HG02884 (cell line): Measurements from ENCODE around the gene ZMPSTE24.
"Not testable (repeated sequence)": the region's sequence is repeated elsewhere in the genome, so short reads cannot be mapped to it uniquely, and the experiment has no call there.

ENCODE experiments used
- ATAC-seq: cut with Tn5 transposase; IDR thresholded peaks from one replicate; pipeline ENCODE4 v1.9.1; 2021; ENCODE audit warnings: mild to moderate bottlenecking, moderate library complexity; ENCODE audit not compliant: unreplicated experiment

Gene ZMPSTE24

GRCh38 chr1:40316595-40317393, 58.8 kb downstream of the ZMPSTE24 start, which contains the start of gene COL9A2:
Gene COL9A2 (minus strand): TSS chr1:40317286. CDS start chr1:40317197, 89 bp downstream.
- no peak for ATAC-seq

- no peak for ATAC-seq
Measured at GRCh38 chr1:40317394-40318074, 59.5 kb downstream of the ZMPSTE24 start.

DNA sequence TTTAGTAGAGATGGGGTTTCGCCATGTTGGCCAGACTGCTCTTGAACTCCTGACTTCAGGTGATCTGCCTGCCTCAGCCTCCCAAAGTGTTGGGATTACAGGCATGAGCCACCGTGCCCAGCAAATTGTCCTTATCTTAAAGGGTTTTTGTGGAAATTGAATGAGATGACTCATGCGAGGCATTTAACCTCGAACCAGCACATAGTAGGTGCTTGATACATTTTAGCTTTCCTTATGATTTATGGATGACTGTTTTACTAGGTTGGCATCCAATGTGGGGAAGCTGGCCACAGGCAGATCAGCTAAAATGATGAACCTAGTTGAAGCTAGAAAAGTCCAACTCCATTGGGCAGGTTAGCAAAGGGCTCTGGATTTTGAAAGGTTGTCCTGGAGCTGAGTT, 60.4 kb downstream of the ZMPSTE24 start:
- no peak for ATAC-seq

DNA sequence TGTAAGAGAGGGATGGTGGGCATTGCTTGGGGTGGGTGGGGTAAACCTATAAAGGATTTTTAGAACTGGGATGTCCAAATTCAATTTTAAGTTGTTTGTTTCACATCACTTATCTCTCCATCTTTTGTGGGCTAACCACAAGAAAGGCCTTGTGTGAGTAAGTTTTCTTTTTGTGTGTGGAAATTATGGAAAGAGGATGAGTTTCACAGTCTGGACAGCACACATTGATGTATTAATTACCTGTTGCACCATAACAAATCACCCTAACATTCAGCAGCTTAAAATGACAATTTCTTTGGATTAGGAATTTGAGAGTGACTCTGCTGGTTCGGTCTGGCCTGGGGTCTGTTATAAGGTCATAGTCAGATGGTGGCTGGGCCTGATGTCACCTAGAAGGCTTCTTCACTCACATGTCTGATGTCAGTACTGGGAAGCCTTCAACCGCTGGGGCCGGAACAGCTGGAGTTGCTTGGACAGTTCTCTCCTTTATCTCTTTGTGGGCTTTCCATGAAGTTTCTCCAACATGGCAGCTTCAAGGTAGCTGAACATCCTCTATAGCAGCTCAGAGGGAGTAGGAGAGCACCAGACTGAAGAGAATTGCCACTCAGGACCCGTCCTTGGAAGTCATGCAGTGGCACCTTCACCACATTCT, 61.1 kb downstream of the ZMPSTE24 start:
- ATAC-seq, result no peak

- ATAC-seq, result not testable (repeated sequence)
Measured at GRCh38 chr1:40331403-40331802, 73.4 kb downstream of the ZMPSTE24 start.

DNA sequence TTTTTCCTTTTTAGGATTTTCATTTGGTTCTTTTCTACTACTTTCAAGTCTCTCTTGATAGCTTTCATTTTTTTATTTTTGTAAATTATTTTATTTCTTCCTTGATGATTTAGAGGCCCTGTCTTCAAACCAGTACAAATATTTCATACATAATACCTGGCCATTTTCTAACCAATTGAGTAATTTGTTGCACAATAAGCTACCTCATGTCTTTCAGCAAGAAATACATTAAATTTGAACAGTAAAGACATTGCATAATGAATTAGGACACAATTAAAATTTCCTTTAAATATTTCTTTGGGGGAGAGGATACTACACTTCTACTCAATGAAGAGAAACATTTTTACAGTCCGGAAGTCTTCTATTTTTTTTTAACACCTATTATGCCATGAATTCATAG, 74.7 kb downstream of the ZMPSTE24 start:
- no peak for ATAC-seq

DNA sequence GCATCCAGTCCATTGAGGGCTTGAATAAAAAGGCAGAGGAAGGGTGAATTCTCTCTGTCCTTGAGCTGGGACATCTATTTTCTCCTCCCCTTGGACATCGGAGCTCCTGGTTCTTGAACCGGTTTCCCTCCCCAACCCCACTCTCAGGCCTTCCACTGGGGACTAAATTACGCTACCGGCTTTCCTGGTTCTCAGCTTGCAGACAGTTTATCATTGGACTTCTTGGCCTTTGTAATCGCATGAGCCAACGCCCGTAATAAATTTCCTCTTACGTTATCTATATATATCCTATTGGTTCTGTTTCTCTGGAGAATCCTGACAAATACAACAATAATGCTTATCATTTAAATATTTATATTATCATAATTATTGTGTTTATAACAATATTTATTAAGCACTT, 79.4 kb downstream of the ZMPSTE24 start:
- no peak for ATAC-seq

- ATAC-seq, result no peak
Measured at GRCh38 chr1:40338745-40339419, 80.8 kb downstream of the ZMPSTE24 start.

- ATAC-seq, result no peak
Measured at GRCh38 chr1:40339420-40340323, 81.6 kb downstream of the ZMPSTE24 start.

- no peak for ATAC-seq
Measured at GRCh38 chr1:40341491-40342380, 83.7 kb downstream of the ZMPSTE24 start.

GRCh38 chr1:40342381-40342717, 84.3 kb downstream of the ZMPSTE24 start:
- not testable (repeated sequence) for ATAC-seq
